ENCODE results near the gene NUP88.

- TF ChIP-seq CTCF (IDR thresholded peaks at IDR 0.05 in 2 of 3, conservative IDR thresholded peaks at IDR 0.05 in 1 of 3; ENCODE audit: borderline replicate concordance in 1 of 3, insufficient read depth in 1 of 3, low read depth in 2 of 3, low read length in 2 of 3) (no peak), POLR2A (IDR thresholded peaks at IDR 0.05; ENCODE audit: borderline replicate concordance, extremely low read depth, insufficient read depth, insufficient read length) (no peak), POLR2AphosphoS5 (IDR thresholded peaks at IDR 0.05; ENCODE audit: low read depth, low read length) (no peak), TCF7L2 (IDR thresholded peaks at IDR 0.05; ENCODE audit: borderline replicate concordance, extremely low read depth, insufficient read depth, insufficient read length) (no peak), CEBPB (IDR thresholded peaks at IDR 0.05; ENCODE audit: low read depth) (no peak), MAX (IDR thresholded peaks at IDR 0.05) (no peak), EZH2phosphoT487 (IDR thresholded peaks at IDR 0.05; ENCODE audit: borderline replicate concordance) (no peak), CBX3 (IDR thresholded peaks at IDR 0.05; ENCODE audit: low read depth) (no peak), ELF1 (IDR thresholded peaks at IDR 0.05; ENCODE audit: borderline replicate concordance, low read depth) (no peak), JUND (IDR thresholded peaks at IDR 0.05) (no peak)
Observed at GRCh38 chr17:5405400-5405799, 14.1 kb downstream of the NUP88 start.

Measured in HCT116 (cell line).